ENCODE measurements around the gene SMARCC2. TPM values are rescaled to one million over a fixed set of nuclear protein-coding genes. Genes with fewer than 3 reads are reported as not detected.
A peak's percentile ranks its signal among the peaks of the same experiment; 100 is the strongest.
"Not testable (repeated sequence)": the region's sequence is repeated elsewhere in the genome, so short reads cannot be mapped to it uniquely, and the experiment has no call there.

SMARCC2 gene
- total RNA-seq, 2 experiments from 2014 or later, result 140 to 173 TPM

DNA sequence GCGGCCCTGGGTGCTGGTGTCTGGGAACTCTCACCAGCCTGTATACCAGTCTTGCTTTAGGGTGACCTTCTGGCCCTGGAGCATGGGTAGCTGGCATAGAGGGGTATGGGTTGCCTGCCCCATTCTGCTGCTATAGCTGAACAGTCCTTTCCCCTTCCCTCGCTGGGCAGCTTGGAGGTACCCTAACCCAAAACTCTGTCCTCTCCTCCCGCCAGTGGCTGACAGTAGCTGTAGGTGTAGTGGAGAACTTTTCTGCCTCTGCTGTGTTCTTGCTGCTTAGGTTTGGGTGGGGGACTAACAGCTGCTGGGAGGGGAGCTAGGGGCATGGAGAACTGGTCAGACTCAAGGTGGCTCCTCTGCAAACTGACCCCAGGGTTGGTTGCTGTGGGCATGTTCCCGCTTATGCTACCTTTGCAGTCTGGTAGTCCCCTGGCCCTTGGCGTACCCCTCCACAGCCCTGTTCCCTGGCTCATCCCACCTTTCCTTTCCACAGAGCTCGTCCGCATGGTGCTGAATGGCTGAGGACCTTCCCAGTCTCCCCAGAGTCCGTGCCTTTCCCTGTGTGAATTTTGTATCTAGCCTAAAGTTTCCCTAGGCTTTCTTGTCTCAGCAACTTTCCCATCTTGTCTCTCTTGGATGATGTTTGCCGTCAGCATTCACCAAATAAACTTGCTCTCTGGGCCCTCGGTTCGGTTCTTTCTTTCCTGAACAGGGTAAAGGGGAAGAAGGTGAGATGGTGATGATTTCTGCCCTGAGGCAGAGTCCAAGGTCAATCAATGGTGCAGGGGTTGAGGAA is 28.2 kb downstream of the SMARCC2 start:
- Mint-ChIP-seq H3K4me3 (peak overlapping the region; percentile 90), H3K36me3 (ENCODE audit: low read depth) (peaks cover 70% of the 10 kb centered on the region), H3K4me1 (peaks cover 45% of the 10 kb centered on the region), H3K9me3 (no peaks in the 10 kb centered on the region), H3K27me3 (no peaks in the 10 kb centered on the region), H3K27ac (peak overlapping the region; percentile 85)
- no peak for DNase-seq
- ChIA-PET POLR2A (interaction anchor here (0.8 kb wide), 1 partner anchor 1676 kb away, joined by 4 read pairs; no protein-coding TSS in a partner anchor), CTCF (interaction anchor here (1.0 to 10.3 kb wide), 9 partner anchors 10 to 43 kb away, joined by 3 to 80 read pairs (median 6); partner anchors contain the start of genes MYL6B, SMARCC2 and ZC3H10)

DNA sequence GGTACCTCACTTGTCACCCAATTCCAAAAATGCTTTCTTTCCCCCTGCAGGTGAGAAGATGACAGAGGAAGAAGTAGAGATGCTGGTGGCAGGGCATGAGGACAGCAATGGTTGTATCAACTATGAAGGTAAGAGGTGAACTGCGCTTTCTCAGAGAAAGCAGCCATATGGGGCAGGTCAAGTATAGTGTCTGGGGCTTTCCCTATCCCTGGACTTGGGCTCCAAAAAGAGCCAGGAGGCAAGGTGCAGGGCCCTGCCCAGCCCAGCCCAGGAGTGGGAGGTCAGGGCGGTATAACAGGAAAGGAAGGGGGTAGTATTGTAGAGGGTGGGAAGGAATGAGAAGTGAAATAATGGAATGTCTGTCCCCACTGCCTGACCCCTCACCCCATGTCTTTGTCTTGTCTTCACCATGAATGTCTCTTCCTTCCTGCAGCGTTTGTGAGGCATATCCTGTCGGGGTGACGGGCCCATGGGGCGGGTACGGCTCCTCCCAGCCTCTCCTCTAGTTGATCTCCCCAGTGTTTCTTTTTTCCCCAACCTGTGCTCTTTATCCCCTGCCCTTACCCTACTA is 29.0 kb downstream of the SMARCC2 start:
- Mint-ChIP-seq H3K4me1 (peaks cover 51% of the 10 kb centered on the region), H3K36me3 (ENCODE audit: low read depth) (peaks cover 70% of the 10 kb centered on the region), H3K4me3 (peak overlapping the region; percentile 90), H3K9me3 (no peaks in the 10 kb centered on the region), H3K27ac (peak overlapping the region; percentile 93), H3K27me3 (no peaks in the 10 kb centered on the region)
- ChIA-PET POLR2A (interaction anchor here (0.5 to 1.1 kb wide), 3 partner anchors 42 to 1677 kb away, joined by 4 to 5 read pairs (median 4); partner anchors contain the start of gene ZC3H10), CTCF (interaction anchor here (0.8 to 10.3 kb wide), 5 partner anchors 15 to 36 kb away, joined by 3 to 80 read pairs (median 5); partner anchors contain the start of gene SMARCC2)
- peak; percentile 80 for DNase-seq

DNA sequence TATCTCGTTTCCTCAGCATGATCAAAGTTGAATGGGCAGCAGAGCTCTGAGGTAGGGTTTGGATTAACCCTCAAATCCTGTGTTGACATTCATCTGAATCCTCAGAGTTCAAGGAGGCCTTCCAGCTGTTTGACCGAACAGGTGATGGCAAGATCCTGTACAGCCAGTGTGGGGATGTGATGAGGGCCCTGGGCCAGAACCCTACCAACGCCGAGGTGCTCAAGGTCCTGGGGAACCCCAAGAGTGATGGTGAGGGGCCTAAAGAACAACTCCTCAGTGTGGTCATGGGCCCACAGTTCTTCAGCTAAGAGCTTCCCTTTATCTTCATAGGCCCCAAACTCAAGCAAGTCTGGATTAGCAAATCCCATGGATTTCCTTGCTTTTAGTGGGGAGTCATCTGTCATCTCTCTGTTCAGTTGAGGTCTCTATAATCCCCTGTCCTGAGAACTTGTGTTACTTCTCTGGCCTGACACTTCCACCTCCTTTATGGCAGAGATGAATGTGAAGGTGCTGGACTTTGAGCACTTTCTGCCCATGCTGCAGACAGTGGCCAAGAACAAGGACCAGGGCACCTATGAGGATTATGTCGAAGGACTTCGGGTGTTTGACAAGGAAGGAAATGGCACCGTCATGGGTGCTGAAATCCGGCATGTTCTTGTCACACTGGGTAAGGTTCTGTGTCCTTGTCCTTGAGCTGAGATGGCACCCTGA is 29.6 kb downstream of the SMARCC2 start:
- H3K9me3 Mint-ChIP-seq, result no peaks in the 10 kb centered on the region
- peaks cover 57% of the 10 kb centered on the region for H3K4me1 Mint-ChIP-seq
- peaks cover 73% of the 10 kb centered on the region for H3K36me3 Mint-ChIP-seq (ENCODE audit: low read depth)
- ChIA-PET POLR2A (interaction anchor here (0.5 to 1.8 kb wide), 4 partner anchors 21 to 119 kb away, joined by 3 to 8 read pairs (median 4); partner anchors contain the start of genes ESYT1 and ZC3H10), CTCF (interaction anchor here (0.5 to 10.3 kb wide), 6 partner anchors 15 to 43 kb away, joined by 3 to 80 read pairs (median 4); partner anchors contain the start of genes ESYT1, RPL41, SMARCC2 and ZC3H10)
- DNase-seq, result peak; percentile 25
- H3K27ac Mint-ChIP-seq, result peak overlapping the region; percentile 93
- peak overlapping the region; percentile 90 for H3K4me3 Mint-ChIP-seq
- no peaks in the 10 kb centered on the region for H3K27me3 Mint-ChIP-seq

DNA sequence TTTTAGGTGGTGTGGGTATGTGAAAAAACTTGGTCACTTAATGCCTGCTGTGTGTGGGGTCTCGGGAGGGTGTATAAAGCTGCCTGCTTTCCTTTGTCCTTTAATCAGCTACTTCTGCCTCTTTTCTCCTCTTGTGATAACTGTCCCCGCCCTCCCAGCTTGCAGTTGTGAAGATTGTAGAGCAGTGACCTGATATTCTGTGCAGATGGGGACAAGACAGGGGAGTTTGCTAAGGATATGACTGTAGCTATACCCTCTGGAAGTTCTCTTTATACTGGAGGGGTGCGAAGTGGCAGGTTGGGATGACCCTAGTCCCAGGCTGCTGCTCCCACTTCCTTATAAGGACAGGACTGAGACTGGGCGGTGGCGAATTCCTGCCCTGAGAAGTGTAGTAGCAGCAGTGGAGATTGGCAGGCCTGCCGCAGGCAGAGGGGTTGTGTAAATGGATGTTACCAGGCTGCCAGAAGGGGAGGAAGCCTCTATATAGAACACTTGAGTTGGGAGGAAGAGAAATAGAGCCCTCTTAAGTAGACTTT is 30.3 kb downstream of the SMARCC2 start:
- no peaks in the 10 kb centered on the region for H3K27me3 Mint-ChIP-seq
- no peaks in the 10 kb centered on the region for H3K9me3 Mint-ChIP-seq
- H3K27ac Mint-ChIP-seq, result peak overlapping the region; percentile 93
- peaks cover 58% of the 10 kb centered on the region for H3K4me1 Mint-ChIP-seq
- peak; percentile 40 for DNase-seq
- ChIA-PET CTCF (interaction anchor here (0.5 to 10.3 kb wide), 5 partner anchors 30 to 42 kb away, joined by 3 to 80 read pairs (median 4); partner anchors contain the start of genes ESYT1, RPL41, SMARCC2 and ZC3H10), POLR2A (interaction anchor here (0.9 to 1.8 kb wide), 3 partner anchors 21 to 39 kb away, joined by 3 to 8 read pairs (median 5); partner anchors contain the start of gene ESYT1)
- peak overlapping the region; percentile 90 for H3K4me3 Mint-ChIP-seq
- peaks cover 67% of the 10 kb centered on the region for H3K36me3 Mint-ChIP-seq (ENCODE audit: low read depth)

DNA sequence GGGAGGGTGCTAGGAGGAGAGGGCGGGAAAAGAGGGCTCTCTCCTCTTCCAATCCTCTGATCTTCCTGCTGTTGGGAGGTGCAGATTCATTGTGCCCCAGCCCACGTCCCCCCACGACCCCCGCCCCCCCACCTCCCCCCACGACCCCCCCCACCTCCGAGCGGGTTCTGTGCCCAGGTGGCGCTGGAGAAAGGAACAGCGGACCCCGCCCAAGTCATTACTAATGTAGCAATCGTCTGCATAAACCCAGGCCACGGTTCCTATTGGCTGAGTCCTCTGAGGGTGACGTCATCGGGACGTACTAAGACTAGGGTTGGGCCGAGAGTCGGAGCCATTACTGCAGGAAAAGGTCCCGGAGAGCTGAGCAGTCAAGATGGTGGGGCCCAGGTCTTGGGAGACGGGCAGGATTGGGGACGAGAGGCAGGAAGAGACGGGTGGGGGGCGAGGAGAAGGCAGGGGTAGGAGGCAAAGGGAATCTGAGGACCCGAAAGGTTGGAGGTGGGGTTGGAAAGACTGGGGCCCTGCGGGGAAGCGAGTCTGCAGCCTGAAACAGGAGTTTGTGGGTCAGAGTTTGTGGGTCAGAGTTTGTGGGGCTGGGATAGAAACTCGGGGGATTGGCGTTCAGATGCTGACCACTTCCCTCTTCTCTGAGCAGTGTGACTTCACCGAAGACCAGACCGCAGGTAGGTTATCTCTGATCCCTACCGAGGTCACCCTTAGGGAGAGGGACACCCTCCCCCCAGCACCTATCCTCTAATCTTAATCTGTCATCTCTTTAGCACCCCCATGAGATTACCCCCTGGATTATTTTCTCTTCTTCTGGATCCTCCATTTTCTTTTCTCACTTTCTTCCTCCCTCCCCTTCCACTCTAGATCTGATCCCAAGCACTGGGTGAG is 31.0 kb downstream of the SMARCC2 start, which contains the start of gene MYL6:
TSS of gene MYL6 (plus strand) at position 331 of the 897 bp plus-strand sequence. CDS start at position 374, 43 bp downstream.
- peak within 1 kb of the TSS; percentile 93 for H3K27ac Mint-ChIP-seq
- CTCF ChIA-PET, result interaction anchor here (0.9 to 10.3 kb wide), 3 partner anchors 31 to 40 kb away, joined by 4 to 80 read pairs (median 7); partner anchors contain the start of genes SMARCC2 and ZC3H10
- peaks cover 60% of the 10 kb centered on the region for H3K4me1 Mint-ChIP-seq
- POLR2A ChIA-PET, result interaction anchor here (0.6 to 1.8 kb wide), 4 partner anchors 20 to 39 kb away, joined by 3 to 8 read pairs (median 4); partner anchors contain the start of genes ESYT1 and SMARCC2
- H3K4me3 Mint-ChIP-seq, result peak within 1 kb of the TSS; percentile 90
- no peaks in the 10 kb centered on the region for H3K9me3 Mint-ChIP-seq
- no peaks in the 10 kb centered on the region for H3K27me3 Mint-ChIP-seq
- DNase-seq, result peak; percentile 98
- peaks cover 60% of the 10 kb centered on the region for H3K36me3 Mint-ChIP-seq (ENCODE audit: low read depth)

DNA sequence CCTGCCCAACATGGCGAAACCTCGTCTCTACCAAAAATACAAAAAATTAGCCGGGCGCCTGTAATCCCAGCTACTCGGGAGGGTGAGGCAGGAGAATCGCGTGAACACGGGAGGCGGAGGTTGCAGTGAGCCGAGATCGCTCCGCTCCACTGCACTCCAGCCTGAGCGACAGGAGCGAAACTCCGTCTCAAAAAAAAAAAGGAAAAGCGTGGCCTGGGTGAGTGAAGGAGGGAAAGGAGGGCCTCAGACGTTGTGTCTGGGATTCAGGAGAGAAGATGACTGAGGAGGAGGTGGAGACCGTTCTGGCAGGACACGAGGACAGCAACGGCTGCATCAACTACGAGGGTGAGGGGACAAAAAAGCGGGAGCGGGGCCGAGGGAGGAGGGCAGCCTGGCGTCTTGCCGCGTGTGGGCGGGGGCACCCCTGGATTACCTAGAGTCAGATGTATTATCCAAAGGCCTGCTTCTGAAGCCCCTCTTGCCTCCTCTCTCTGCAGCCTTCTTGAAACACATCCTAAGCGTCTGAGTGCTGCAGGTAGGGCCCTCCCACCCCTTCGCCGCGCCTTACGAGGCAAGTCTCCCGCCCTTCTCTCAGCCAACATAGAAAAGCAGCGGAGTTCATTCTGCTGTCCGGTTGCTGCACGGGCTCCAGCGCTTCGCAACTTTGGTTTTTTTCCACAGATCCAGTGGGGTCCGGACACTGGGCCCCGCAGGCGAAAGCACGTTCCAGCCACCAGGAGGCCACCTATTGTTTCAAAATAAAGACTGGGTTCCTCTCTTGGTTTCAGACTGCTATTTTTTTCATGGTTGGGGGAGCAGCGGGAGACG is 31.9 kb downstream of the SMARCC2 start:
- ChIA-PET CTCF (interaction anchor here (0.6 to 2.1 kb wide), 6 partner anchors 31 to 489 kb away, joined by 3 to 7 read pairs (median 3); partner anchors contain the start of gene ZC3H10), POLR2A (interaction anchor here (0.6 to 1.8 kb wide), 3 partner anchors 30 to 160 kb away, joined by 3 to 8 read pairs (median 5); partner anchors contain the start of genes ESYT1 and SMARCC2)
- peak overlapping the region; percentile 90 for H3K4me3 Mint-ChIP-seq
- H3K27me3 Mint-ChIP-seq, result no peaks in the 10 kb centered on the region
- H3K36me3 Mint-ChIP-seq (ENCODE audit: low read depth), result peaks cover 55% of the 10 kb centered on the region
- peaks cover 68% of the 10 kb centered on the region for H3K4me1 Mint-ChIP-seq
- peak overlapping the region; percentile 93 for H3K27ac Mint-ChIP-seq
- H3K9me3 Mint-ChIP-seq, result no peaks in the 10 kb centered on the region
- DNase-seq, result peak; percentile 71

DNA sequence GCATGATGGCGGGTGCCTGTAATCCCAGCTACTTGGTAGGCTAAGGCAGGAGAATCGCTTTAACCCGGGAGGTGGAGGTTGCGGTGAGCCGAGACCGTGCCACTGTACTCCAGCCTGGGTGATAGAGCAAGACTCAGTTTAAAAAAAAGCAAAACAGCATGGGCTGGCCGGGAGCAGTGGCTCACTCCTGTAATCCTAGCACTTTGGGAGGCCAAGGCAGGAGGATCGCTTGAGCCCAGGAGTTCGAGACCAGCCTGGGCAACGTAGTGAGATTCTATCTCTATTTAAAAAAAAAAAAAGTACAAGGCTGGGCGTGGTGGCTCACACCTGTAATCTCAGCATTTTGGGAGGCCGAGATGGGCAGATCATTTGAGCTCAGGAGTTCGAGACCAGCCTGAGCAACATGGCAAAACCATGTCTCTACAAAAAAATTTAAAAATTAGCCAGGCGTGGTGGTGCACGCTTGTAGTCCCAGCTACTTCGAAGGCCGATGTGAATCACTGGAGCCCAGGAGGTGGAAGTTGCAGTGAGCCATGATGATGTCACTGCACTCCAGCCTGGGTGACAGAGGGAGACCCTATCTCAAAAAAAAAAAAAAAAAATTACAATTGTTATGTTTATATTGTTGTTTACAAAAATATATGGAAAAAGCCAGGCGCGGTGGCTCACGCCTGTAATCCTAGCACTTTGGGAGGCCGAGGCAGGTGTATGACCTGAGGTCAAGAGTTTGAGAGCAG is 32.7 kb downstream of the SMARCC2 start:
- DNase-seq, H3K27me3 Mint-ChIP-seq, H3K9me3 Mint-ChIP-seq: not testable (repeated sequence)
- Mint-ChIP-seq H3K36me3 (ENCODE audit: low read depth) (peaks cover 49% of the 10 kb centered on the region), H3K4me3 (peak overlapping the region; percentile 90), H3K27ac (peak overlapping the region; percentile 93), H3K4me1 (peaks cover 65% of the 10 kb centered on the region)
- ChIA-PET POLR2A (interaction anchor here (0.6 kb wide), 1 partner anchor 159 kb away, joined by 5 read pairs; no protein-coding TSS in a partner anchor), CTCF (interaction anchor here (0.6 to 1.0 kb wide), 9 partner anchors 12 to 1332 kb away, joined by 3 to 6 read pairs (median 3); no protein-coding TSS in a partner anchor)

DNA sequence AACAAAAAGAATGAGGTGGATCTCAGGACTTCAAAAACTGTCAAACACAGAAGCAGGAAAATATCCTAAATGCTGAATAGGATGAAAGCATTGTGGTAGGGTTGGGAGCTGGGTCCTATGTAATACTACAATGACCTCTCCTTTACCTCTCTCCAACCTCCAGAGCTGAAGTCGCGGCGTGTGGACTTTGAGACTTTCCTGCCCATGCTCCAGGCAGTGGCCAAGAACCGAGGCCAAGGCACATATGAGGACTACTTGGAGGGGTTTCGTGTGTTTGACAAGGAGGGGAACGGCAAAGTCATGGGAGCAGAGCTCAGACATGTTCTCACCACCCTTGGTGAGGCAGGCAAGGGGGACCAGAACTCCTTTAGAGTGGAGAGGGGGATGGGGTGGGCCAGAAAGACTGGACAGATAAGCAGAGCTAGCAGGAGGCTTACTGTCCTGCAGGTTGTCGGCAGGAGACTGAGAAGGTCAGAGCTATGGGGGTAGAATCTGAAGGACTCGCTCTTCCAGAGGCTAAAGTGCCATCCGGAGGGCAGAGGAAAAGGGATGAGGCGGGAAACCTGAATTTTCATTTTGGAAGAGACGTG is 33.9 kb downstream of the SMARCC2 start:
- POLR2A ChIA-PET, result no interaction called here
- DNase-seq, result no peak
- H3K4me1 Mint-ChIP-seq, result peaks cover 65% of the 10 kb centered on the region
- peak overlapping the region; percentile 3 for H3K4me3 Mint-ChIP-seq
- peak overlapping the region; percentile 47 for H3K27ac Mint-ChIP-seq
- H3K27me3 Mint-ChIP-seq, result no peaks in the 10 kb centered on the region
- CTCF ChIA-PET, result interaction anchor here (0.5 to 2.7 kb wide), 9 partner anchors 8 to 103 kb away, joined by 3 to 14 read pairs (median 4); partner anchors contain the start of genes ANKRD52, ESYT1, SMARCC2 and ZC3H10
- no peaks in the 10 kb centered on the region for H3K9me3 Mint-ChIP-seq
- peaks cover 41% of the 10 kb centered on the region for H3K36me3 Mint-ChIP-seq (ENCODE audit: low read depth)

DNA sequence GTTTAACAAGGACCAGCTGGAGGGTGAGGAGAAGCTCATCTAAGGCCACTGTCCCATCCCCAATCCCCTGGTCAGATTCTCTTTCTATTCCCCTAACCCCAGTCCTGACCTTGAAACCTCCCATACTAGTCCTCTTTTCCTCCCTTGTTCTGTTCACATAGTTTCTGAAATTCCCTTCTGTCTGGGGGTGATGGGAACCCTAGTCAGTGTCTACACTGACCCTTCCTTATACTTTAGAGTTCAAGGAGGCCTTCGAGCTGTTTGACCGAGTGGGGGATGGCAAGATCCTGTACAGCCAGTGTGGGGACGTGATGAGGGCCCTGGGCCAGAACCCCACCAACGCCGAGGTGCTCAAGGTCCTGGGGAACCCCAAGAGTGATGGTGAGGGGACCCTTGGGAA is 34.5 kb downstream of the SMARCC2 start:
- H3K4me1 Mint-ChIP-seq, result peaks cover 64% of the 10 kb centered on the region
- H3K9me3 Mint-ChIP-seq, result no peaks in the 10 kb centered on the region
- no peak for DNase-seq
- peaks cover 38% of the 10 kb centered on the region for H3K36me3 Mint-ChIP-seq (ENCODE audit: low read depth)
- no peaks in the 10 kb centered on the region for H3K27me3 Mint-ChIP-seq
- peak overlapping the region; percentile 1 for H3K27ac Mint-ChIP-seq
- POLR2A ChIA-PET, result no interaction called here
- peak overlapping the region; percentile 3 for H3K4me3 Mint-ChIP-seq
- CTCF ChIA-PET, result interaction anchor here (1.0 to 2.7 kb wide), 7 partner anchors 9 to 47 kb away, joined by 3 to 14 read pairs (median 4); partner anchors contain the start of genes ESYT1, SMARCC2 and ZC3H10

Data from activated CD4-positive, alpha-beta T cell treated with anti-CD3 and anti-CD28 coated beads, Interleukin-2, amount 10 ng/mL, durations not matched to agents 7 days and 5 days (primary cell).